Measurements from ENCODE around the gene TNFAIP6. TPM values are rescaled to one million over a fixed set of nuclear protein-coding genes. Genes with fewer than 3 reads are reported as not detected.

TNFAIP6 gene
- polyA plus RNA-seq, 1 donor from 2014 or later: not detected

GRCh38 chr2:151347906-151348305, 9.5 kb upstream of the TNFAIP6 start:
- no peaks in the 10 kb centered on the region for H3K27me3 ChIP-seq (ENCODE audit: insufficient read depth, low read depth, low read length)
- no peaks in the 10 kb centered on the region for H3K79me2 ChIP-seq (replicated peaks; ENCODE audit: insufficient read depth, low read length)
- no peaks in the 10 kb centered on the region for H3K36me3 ChIP-seq (ENCODE audit: insufficient read depth, low read length)
- no peak overlapping the region for H3K4me2 ChIP-seq (ENCODE audit: low read length)
- H4K20me1 ChIP-seq (ENCODE audit: insufficient read depth): no peaks in the 10 kb centered on the region
- H3K9ac ChIP-seq (ENCODE audit: low read length): no peak overlapping the region
- H3K27ac ChIP-seq (ENCODE audit: low read length): no peak overlapping the region
- H2AFZ ChIP-seq (ENCODE audit: low read depth, low read length): no peak overlapping the region
- H3F3A ChIP-seq (ENCODE audit: insufficient read depth, low read length, poor library complexity, severe bottlenecking): no peaks in the 10 kb centered on the region
- TF ChIP-seq MXI1 (conservative IDR thresholded peaks at IDR 0.05; ENCODE audit: poor library complexity, severe bottlenecking): no peak
- no peak for TF ChIP-seq REST (IDR thresholded peaks at IDR 0.05; ENCODE audit: borderline replicate concordance)
- no peak for TF ChIP-seq SMC3 (conservative IDR thresholded peaks at IDR 0.05; ENCODE audit: poor library complexity)
- TF ChIP-seq EZH2 (IDR thresholded peaks at IDR 0.05; ENCODE audit: borderline replicate concordance, insufficient read depth, low read length, poor library complexity, severe bottlenecking): no peak
- TF ChIP-seq EP300 (conservative IDR thresholded peaks at IDR 0.05; ENCODE audit: poor library complexity, severe bottlenecking): no peak
- TF ChIP-seq TAF1 (IDR thresholded peaks at IDR 0.05; ENCODE audit: low read depth): no peak
- no peak for TF ChIP-seq POLR2AphosphoS5 (IDR thresholded peaks at IDR 0.05)
- no peak for TF ChIP-seq CTCF (IDR thresholded peaks at IDR 0.05; ENCODE audit: poor library complexity, severe bottlenecking)
- TF ChIP-seq RAD21 (conservative IDR thresholded peaks at IDR 0.05): no peak
- H3K4me3 ChIP-seq (ENCODE audit: low read length): no peak overlapping the region
- no peaks in the 10 kb centered on the region for H3K9me3 ChIP-seq (ENCODE audit: low read length)
- H3K9me2 ChIP-seq (ENCODE audit: insufficient read depth, low read length): no peaks in the 10 kb centered on the region

GRCh38 chr2:151350579-151351195, 6.7 kb upstream of the TNFAIP6 start:
- H3K27ac ChIP-seq (ENCODE audit: low read length): no peak overlapping the region
- H3K9ac ChIP-seq (ENCODE audit: low read length): no peak overlapping the region
- H3K9me2 ChIP-seq (ENCODE audit: insufficient read depth, low read length): no peaks in the 10 kb centered on the region
- H3K79me2 ChIP-seq (replicated peaks; ENCODE audit: insufficient read depth, low read length): no peaks in the 10 kb centered on the region
- H3K27me3 ChIP-seq (ENCODE audit: insufficient read depth, low read depth, low read length): no peaks in the 10 kb centered on the region
- H3K9me3 ChIP-seq (ENCODE audit: low read length): no peaks in the 10 kb centered on the region
- H3F3A ChIP-seq (ENCODE audit: insufficient read depth, low read length, poor library complexity, severe bottlenecking): no peaks in the 10 kb centered on the region
- no peaks in the 10 kb centered on the region for H4K20me1 ChIP-seq (ENCODE audit: insufficient read depth)
- TF ChIP-seq MXI1 (conservative IDR thresholded peaks at IDR 0.05; ENCODE audit: poor library complexity, severe bottlenecking) (no peak), CTCF (IDR thresholded peaks at IDR 0.05; ENCODE audit: poor library complexity, severe bottlenecking) (no peak), REST (IDR thresholded peaks at IDR 0.05; ENCODE audit: borderline replicate concordance) (no peak), EP300 (conservative IDR thresholded peaks at IDR 0.05; ENCODE audit: poor library complexity, severe bottlenecking) (no peak), TAF1 (IDR thresholded peaks at IDR 0.05; ENCODE audit: low read depth) (no peak), EZH2 (IDR thresholded peaks at IDR 0.05; ENCODE audit: borderline replicate concordance, insufficient read depth, low read length, poor library complexity, severe bottlenecking) (no peak), RAD21 (conservative IDR thresholded peaks at IDR 0.05) (no peak), POLR2AphosphoS5 (IDR thresholded peaks at IDR 0.05) (no peak), SMC3 (conservative IDR thresholded peaks at IDR 0.05; ENCODE audit: poor library complexity) (no peak)
- no peaks in the 10 kb centered on the region for H3K36me3 ChIP-seq (ENCODE audit: insufficient read depth, low read length)
- no peak overlapping the region for H3K4me3 ChIP-seq (ENCODE audit: low read length)
- H3K4me2 ChIP-seq (ENCODE audit: low read length): no peak overlapping the region
- H2AFZ ChIP-seq (ENCODE audit: low read depth, low read length): no peak overlapping the region

Data from neural cell (in vitro differentiated cells).